ENCODE data around the gene TRIM21. TPM values are rescaled to one million over a fixed set of nuclear protein-coding genes. Genes with fewer than 3 reads are reported as not detected.
A peak's percentile ranks its signal among the peaks of the same experiment; 100 is the strongest.

The TRIM21 gene
- total RNA-seq (1 to 10 TPM; 2.6 to 7.5 (median 4.5) TPM), polyA plus RNA-seq (1 to 10 TPM; 3.8 to 6.8 (median 4.6) TPM)
- long read RNA-seq, donor 1, partial matches to known transcripts, result 0 of 2 reads
- long read RNA-seq, donor 1, other reads (novel, unspliced or antisense), result 1 of 2 reads
- long read RNA-seq, donor 2, partial matches to known transcripts, result 0 of 3 reads
- long read RNA-seq, donor 2, other reads (novel, unspliced or antisense), result 0 of 3 reads

- Histone ChIP-seq H3K27me3 (ENCODE audit: insufficient read depth in 3 of 3, low read length in 2 of 3) (no peaks in the 10 kb centered on the region), H3K4me1 (no peaks in the 10 kb centered on the region), H3K9me3 (no peaks in the 10 kb centered on the region), H3K27ac (peak within 1 kb of the TSS; percentile 77), H3K36me3 (ENCODE audit: insufficient read depth in 1 of 2, low read depth in 1 of 2) (peaks cover 2 to 19% of the 10 kb centered on the region in 2 donors), H3K4me3 (peak within 1 kb of the TSS; percentile 95)
- WGBS, 3 donors, result 0 to 2% (median 1%) methylated on average over 13 of the region's 13 CpGs
- peak; percentile 75 to 79 for DNase-seq
- ATAC-seq, result peak; percentile 89 to 100 (median 98)
- intact Hi-C loops (cut with DNase I), result no loop called here
- no peak for TF ChIP-seq CTCF (IDR thresholded peaks at IDR 0.05)
Measured at GRCh38 chr11:4393209-4393857, at the start of gene TRIM21. TSS of gene TRIM21 (minus strand) at chr11:4393702. CDS start at chr11:4390409, 3,293 bp downstream.

GRCh38 chr11:4441515-4441914 lies 48.0 kb upstream of the TRIM21 start:
- ATAC-seq (no peak), DNase-seq (no peak)
- 88 to 89% (median 89%) methylated on average over 3 of the region's 3 CpGs for WGBS, 3 donors
- intact Hi-C loops (cut with DNase I), result no loop called here
- Histone ChIP-seq H3K27ac (no peak overlapping the region), H3K27me3 (ENCODE audit: insufficient read depth in 3 of 3, low read length in 2 of 3) (peaks cover 0 to 3% (median 0%) of the 10 kb centered on the region in 3 donors), H3K4me1 (no peaks in the 10 kb centered on the region), H3K36me3 (ENCODE audit: insufficient read depth in 1 of 2, low read depth in 1 of 2) (no peaks in the 10 kb centered on the region), H3K4me3 (no peak overlapping the region), H3K9me3 (no peaks in the 10 kb centered on the region)
- TF ChIP-seq CTCF (IDR thresholded peaks at IDR 0.05), result no peak

GRCh38 chr11:4436411-4436810 lies 42.9 kb upstream of the TRIM21 start:
- no peak for ATAC-seq
- Histone ChIP-seq H3K4me3 (no peak overlapping the region), H3K27ac (no peak overlapping the region), H3K9me3 (no peaks in the 10 kb centered on the region), H3K4me1 (no peaks in the 10 kb centered on the region), H3K27me3 (ENCODE audit: insufficient read depth in 3 of 3, low read length in 2 of 3) (peaks cover 0 to 3% (median 0%) of the 10 kb centered on the region in 3 donors), H3K36me3 (ENCODE audit: insufficient read depth in 1 of 2, low read depth in 1 of 2) (no peaks in the 10 kb centered on the region)
- no peak for TF ChIP-seq CTCF (IDR thresholded peaks at IDR 0.05)
- 60 to 76% (median 65%) methylated on average over 1 of the region's 1 CpG for WGBS, 3 donors
- no peak for DNase-seq
- intact Hi-C loops (cut with DNase I), result no loop called here

- 69 to 72% (median 71%) methylated on average over 2 of the region's 2 CpGs for WGBS, 3 donors
- DNase-seq (no peak), ATAC-seq (no peak)
- intact Hi-C loops (cut with DNase I), result no loop called here
- H3K27ac ChIP-seq, result no peak overlapping the region
- H3K4me1 ChIP-seq, result no peaks in the 10 kb centered on the region
- no peaks in the 10 kb centered on the region for H3K9me3 ChIP-seq
- TF ChIP-seq CTCF (IDR thresholded peaks at IDR 0.05), result no peak
- no peak overlapping the region for H3K4me3 ChIP-seq
- peaks cover 0 to under 1% (median 0%) of the 10 kb centered on the region in 3 donors for H3K27me3 ChIP-seq (ENCODE audit: insufficient read depth in 3 of 3, low read length in 2 of 3)
- H3K36me3 ChIP-seq (ENCODE audit: insufficient read depth in 1 of 2, low read depth in 1 of 2), result no peaks in the 10 kb centered on the region
Measured at GRCh38 chr11:4433856-4434255, 40.4 kb upstream of the TRIM21 start.
